GM21576 (cell line): ENCODE measurements around the gene MIGA1.
"Not testable (repeated sequence)": the region's sequence is repeated elsewhere in the genome, so short reads cannot be mapped to it uniquely, and the experiment has no call there.

ENCODE experiments used
- ATAC-seq: cut with Tn5 transposase; IDR thresholded peaks from one replicate; pipeline ENCODE4 v1.9.1; 2021; ENCODE audit warnings: mild to moderate bottlenecking, moderate library complexity; ENCODE audit not compliant: unreplicated experiment

Gene MIGA1, protein sequence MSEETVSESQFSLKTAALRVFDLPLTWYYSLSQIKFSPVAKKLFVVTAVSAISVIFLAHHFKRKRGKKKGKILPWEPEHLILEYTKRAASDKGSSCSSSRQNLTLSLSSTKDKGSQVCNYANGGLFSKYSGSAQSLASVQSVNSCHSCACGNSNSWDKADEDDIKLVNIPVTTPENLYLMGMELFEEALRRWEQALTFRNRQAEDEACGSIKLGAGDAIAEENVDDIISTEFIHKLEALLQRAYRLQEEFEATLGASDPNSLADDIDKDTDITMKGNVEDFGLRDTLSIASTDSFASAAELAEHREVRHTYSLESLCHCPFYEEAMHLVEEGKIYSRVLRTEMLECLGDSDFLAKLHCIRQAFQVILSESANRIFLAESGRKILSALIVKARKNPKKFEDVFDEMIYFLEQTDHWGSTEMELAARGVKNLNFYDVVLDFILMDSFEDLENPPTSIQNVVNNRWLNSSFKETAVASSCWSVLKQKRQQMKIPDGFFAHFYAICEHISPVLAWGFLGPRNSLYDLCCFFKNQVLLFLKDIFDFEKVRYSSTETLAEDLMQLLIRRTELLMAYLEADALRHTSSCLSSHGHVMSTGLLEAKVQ

DNA sequence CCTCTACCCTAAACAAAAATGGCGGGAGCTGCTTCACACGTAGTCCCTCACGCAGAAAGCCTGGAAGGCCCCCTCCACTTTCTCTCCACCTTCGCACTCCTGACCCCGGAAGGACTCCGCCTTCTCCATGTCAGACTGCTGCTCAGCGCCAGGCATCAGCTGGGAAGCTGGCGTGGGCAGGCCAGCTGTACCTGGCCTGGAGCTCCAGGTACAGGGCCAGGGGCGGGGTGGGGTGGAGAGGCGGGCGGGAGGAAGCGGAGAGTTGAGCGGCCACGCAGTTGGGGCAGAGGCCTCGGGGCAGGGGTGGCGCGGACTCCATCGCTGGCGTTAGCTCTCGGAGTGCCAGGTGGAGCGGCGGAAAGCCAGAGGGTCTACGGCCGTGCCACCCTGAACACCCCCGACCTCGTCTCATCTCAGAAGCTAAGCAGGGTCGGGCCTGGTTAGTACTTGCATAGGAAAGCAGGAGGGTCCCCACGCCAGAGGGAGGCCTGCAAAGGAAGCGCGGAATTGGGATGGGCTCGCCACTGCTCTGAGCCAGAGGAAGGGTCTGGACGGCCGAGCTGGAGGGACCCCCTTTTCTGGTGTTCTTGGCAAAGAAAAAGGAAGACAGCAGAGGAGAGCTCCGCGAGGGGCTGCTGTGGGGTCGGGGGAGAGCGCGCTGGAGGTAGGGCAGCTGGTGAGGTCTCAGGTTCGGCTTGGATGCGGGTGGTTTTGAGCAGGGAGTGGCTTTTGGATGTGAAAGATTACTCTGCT is at the start of gene MIGA1:
MIGA1 (plus strand) TSS at position 121 of the 753 bp plus-strand sequence. CDS start 3,604 bp downstream, outside the sequence.
- peak; percentile 91 for ATAC-seq

DNA sequence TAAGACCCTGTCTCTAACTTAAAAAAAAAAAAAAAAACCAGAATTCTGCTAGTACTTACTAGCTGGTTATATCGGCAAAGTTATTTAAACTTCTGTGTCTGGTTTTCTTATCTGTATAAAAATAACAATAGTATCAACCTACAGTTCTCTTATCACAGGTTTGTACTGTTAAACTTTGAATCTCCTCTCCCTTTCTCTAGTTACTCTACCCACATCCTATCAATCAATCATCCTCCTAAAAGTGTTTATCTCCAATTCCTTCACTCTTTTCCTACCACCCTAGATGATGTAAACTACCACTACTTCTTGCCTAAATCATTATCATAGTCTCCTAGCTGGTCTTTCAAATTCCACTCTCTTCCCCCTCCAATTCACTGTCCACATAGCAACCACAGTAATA is 47.4 kb upstream of the MIGA1 start:
- ATAC-seq, result no peak

DNA sequence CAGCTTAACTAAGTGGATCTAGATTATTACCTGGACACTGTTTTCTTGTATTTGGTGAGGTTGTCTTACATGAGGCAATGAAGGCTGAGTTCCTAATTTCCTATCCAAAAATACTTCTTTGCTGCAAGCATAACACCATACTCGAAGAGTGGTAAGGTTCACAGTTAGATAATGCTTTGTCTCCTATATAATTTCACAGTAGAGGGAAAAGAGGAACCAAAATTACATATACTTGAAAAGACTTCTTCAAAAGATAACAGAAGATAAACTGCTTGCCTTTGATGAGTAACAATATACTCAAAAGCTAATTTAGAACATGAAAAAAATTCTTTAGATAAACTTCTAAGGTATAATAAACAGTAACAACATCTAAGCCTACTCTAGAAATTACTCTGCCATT is 40.2 kb upstream of the MIGA1 start:
- no peak for ATAC-seq

DNA sequence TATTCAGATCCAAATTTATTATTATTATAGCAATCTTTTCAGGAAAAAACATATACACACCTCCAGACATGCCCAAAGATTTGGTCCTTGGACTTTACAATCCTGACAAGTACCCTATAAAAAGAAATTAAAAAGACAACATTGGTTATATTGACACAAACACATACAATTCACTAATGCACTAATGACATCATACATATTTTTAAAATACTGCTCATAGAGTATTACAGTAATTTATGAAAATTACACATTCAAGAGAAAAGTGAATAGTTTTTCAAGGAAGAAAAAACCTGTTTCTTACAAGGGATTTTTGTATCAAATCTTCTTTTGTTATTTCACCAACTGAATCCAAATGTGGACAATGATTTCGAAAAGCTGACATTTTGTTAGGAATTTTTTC is 38.1 kb upstream of the MIGA1 start:
- ATAC-seq, result no peak

DNA sequence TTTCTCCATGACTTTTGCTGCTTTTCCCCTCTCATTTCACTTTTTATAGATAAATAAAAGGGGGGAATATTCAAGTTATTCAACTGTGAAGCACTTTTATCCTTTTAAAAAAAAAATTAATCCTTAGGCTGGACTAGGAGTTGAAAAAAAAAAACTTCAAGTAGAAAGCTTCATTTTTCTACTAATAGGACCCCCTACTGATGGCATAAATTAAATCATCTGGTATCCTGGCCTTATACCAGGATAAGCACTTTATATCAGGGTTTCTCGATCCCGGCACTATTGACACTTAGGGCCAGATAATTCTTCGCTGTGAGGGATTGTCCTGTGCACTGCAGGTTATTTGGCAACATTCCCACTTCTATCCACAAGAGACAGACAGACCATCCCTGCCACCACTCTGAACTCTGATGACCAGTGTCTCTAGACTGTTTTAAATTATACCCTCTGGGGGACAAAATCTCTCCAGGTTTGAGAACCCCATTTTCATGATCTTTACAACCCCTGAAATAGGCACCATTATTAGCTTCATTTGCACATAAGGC is 37.4 kb upstream of the MIGA1 start:
- no peak for ATAC-seq

DNA sequence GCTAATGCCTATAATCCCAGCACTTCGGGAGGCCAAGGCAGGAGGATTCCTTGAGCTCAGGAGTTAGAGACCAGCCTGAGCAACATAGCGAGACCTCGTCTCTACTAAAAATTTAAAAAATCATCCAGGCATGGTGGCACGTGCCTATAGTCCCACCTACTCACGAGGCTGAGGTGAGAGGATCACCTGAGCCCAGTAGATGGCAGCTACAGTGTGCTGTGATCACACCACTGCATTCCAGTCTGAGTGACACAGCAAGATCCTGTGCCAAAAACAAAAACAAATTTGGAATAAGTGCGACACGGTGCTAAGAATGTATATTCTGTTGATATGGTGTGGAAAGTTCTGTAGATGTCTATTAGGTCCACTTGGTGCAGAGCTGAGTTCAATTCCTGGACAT is 34.9 kb upstream of the MIGA1 start:
- no peak for ATAC-seq

DNA sequence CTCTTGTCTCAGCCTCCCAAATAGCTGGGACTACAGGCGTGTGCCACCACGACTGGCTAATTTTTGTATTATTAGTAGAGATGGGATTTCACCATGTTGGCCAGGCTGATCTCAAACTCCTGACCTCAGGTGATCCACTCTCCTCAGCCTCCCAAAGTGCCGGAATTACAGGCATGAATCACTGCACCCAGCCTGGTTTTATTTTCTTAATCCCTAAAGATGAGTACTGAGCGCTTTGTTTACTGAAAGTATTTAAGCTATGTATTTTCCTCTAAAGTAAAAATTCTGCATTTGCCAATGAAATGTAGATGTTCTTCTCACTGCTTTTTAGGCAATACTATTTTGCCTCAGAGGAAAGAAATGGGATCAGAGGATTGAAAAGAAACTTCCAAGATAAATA is 30.0 kb upstream of the MIGA1 start:
- ATAC-seq, result not testable (repeated sequence)

DNA sequence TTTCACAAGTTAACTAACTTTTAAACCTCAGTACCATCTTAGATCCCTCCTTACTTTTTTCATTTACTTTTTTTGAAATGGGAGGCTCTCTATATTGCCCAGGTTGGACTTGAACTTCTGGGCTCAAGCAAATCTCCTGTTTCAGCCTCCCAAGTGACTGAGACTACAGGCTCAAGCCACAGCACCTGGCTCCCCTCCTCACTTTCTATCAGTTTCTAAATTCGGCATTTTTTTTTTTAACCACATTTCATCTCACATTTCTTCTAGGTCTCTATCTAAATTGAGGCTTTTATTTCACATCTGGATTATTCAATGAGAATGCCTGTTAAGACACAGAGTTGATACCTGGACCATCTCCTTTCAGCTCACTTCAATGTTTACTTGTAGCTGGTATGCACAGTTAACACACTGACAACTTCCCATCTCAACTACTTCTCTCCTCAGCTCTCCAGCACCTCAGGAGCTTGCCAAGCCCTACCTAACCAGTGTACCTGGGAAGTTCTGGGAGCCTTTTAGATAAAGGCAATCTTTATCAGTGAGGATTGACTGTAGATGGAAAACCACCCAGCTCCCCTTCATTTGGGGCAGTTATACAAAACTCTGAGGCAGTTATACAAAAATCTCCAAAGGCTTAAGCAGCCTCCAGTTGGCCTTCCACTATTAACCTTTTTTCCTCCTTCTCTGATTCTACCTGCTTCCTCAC is 23.2 kb upstream of the MIGA1 start:
- no peak for ATAC-seq

DNA sequence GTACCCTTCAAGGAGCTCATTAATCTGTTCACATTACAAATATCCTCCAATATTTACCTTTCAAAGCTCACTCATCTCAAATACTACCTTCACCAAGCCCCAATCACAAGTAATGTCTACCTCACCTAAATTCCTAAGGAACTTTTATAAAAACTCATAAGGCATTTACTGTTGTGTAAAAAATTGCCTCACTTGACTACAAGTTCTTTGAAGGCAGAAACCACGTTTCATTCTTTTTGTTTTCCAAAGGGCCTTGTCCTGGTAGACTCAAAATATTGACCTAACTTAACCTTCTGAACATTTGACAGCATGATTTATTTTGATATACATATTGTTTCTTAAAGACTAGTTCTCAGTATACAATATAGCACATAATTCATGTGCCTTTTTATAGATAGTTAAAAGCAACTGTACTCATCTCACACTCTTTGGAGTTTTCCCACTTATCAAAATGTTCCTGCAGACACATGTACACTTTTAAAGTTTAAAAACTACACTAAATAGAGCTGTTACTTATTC is 22.3 kb upstream of the MIGA1 start:
- ATAC-seq, result no peak

DNA sequence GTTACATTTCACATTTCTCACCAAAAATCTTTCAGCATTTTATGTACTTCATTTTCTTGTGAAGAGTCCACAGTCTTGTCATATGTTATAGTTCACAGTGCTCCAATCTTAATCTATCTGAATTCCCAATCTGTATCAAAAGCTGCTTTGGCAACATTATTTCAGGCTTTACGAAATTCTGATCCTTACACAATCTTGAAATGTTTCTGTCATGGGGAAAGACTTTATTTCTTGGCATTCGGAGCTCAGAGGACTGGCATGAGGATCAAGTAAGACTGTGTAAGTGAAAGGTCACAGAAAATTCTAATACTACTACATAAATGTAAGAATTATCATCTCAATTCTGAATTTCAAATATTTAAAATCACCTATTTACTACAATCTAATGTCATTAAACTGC is 21.8 kb upstream of the MIGA1 start:
- ATAC-seq, result no peak

DNA sequence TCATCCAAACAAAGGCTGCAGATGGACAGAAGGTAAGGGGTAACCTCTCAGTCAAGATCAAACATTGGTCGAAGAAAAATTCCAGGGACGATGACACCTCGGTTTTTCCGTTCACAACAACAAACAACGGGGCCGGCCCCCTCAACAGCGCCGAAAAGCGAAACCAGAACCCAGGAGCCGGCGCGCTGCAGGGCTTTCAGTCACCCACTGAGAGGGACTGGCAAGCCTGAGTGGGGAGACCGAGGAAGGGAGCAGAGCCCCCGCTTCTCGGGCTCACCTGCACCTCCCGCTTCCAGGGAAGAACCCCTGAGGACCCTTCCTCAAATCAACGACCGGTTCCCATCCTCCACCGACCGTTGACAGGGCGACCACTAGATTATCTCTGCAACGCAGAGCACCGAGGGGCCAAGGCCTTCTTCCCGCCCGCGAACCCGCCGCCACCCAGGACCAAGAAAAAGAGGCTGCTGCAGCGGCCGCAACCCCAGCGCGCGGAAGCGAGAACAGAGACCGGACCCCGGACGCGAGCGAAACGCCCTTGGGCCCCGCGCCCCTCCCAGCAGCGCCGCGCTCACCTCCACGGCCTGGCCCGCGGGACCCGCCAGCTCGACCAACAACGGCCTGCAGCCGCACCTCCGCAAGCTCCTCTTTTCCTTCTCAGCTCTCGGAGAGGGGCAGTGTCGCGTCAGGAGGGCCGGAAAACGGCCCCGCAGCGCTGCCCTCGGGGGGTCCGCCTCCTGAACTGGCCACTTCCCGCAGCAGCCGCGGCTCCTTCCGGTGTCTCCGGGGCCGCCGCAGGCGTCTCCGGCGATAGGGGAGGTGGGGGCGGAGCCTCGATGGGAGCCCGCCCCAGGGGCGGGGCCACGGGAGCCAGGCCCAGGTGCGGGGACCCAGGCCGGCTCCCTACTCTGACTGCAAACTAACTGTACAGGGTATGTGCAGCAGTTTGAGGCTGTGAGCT is 20.1 kb upstream of the MIGA1 start, which contains the start of gene USP33:
USP33 (minus strand) TSS at position 782 of the 958 bp plus-strand sequence. CDS start 18,155 bp downstream, outside the sequence.
- peak; percentile 92 for ATAC-seq

DNA sequence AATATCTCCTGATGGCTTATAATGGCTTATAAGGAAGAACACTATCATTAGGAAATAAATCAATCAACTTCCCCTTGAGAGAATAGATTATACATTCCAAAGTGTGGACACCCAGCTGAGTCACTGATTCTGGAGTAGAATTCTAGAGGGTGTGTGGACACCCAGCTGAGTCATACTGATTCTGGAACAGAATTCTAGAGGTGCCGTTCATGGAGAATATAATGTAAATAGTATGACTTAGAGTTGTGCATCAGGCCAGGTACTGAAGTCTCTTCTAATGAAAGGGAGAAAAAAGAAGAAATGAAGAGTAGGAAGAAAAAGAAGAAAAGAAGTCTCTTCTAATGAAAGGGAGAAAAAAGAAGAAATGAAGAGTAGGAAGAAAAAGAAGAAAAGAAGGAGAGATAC is 17.4 kb upstream of the MIGA1 start:
- ATAC-seq, result no peak

DNA sequence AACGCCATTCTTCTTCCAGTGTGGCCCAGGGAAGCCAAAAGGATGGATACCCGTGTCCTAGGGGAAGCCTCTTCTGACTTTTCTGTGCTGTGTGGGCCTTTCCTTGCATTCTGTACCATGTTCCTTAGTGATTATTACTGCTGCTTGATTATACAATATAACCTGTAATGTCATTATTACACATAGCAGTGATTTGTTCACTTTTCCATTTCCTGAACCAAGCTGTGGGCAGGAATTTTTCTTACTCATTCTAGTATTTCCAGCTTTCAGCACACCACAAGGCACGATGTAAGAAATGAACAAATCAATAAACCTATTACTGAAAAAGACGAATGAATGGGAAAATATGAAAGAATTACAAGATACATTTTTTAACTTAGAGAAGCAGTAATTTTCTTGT is 11.4 kb upstream of the MIGA1 start:
- ATAC-seq, result no peak

DNA sequence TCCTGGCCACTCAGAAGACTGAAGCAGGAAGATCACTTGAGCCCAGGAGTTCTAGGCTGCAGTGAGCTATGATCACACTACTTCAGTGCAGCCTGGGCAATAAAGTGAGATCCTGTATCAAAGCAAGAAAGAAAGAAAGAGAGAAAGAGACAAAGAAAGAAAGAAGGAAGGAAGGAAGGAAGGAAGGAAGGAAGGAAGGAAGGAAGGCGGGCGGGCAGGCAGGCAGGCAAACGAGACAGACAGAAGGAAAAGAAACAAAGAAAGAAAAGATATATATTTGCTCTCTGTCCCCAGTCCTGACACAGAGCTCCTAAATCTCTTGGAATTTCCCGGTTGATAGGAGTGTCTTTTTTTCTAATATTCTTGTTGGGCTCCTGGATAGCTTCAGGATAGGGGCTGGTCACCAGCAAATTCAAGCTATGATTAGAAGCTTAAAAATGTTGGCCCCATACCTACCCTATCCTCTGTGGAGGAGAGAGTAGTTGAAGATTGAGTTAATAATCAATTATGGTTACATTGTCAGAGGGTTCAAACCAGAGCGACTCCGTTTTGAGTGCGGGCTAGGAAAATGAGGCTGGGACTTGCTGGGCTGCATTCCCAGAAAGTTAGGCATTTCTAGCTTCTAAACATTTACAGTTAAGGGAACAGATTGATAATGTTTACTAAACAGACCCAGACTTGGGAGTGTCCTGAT is 3.3 kb upstream of the MIGA1 start:
- no peak for ATAC-seq

DNA sequence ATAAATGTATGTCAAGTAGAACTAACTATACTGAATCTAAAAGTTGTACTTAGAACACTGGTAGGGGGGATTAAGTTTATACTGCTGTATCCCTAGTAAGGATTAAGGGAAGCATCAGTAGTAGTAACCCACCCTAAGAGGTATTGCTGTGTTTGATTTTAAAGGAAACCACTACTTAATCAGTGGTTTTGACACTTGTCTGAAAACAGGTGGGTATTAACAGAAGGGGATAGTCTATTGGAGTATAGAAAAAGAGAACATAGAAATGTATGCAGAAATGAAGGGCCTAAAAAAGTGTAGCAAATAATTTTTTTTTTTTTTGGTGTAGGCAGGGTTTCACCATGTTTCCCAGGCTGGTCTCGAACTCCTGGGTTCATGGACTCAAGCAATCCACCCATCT is 2.2 kb downstream of the MIGA1 start:
- ATAC-seq, result no peak

DNA sequence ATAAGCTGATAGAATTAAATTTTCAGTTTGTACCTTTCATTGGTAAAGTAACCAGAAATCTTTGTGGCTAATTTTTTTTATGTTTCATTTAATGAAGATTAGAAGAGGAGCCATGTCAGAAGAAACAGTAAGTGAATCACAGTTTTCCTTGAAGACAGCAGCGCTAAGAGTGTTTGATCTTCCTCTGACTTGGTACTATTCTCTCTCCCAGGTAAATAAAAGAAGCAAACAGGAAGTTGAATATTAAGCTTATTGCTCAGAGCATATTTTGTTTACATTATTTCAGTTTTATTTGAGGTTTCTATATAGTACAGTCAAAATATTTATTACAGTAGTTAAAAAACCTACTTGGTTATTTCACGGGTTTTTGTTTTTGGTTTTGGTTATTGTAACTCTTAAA is 3.7 kb downstream of the MIGA1 start:
- no peak for ATAC-seq

DNA sequence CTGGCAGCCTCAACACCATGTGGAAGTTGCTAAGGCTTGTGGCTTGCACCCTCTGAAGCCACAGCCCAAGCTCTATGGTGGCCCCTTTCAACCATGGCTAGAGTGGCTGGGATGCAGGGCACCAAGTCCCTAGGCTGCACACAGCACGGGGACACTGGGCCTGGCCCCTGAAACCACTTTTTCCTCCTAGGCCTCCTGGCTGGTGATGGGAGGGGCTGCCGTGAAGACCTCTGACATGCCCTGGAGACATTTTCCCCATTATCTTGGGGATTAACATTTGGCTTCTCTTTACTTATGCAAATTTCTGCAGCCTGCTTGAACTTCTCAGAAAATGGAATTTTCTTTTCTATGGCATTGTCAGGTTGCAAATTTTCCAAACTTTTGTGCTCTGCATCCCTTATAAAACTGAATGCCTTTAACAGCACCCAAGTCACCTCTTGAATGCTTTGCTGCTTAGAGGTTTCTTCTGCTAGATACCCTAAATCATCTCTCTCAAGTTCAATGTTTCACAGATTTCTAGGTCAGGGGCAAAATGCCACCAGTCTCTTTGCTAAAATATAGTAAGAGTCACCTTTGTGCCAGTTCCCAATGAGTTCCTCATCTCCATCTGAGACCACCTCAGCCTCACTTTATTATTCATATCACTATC is 6.8 kb downstream of the MIGA1 start:
- not testable (repeated sequence) for ATAC-seq

DNA sequence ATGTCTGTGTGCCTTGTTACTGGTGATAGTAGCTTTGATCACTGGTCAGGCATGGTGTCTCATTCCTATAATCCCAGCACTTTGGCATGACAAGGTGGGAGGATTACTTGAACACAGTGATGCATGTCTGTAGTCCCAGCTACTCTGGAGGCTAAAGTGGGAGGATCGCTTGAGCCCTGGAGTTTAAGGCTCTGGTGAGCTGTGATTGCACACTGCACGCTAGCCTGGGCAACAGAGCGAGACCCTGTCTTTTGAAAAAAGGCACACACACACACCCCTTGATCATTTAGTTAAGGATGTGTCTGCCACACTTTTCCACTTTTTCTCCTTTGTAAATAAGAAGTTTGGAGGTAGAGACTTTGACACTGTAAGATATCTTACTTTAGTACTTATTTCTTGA is 15.1 kb downstream of the MIGA1 start:
- no peak for ATAC-seq
